DND-41 (cell line): ENCODE data around the gene SART3.

Experiments
- ATAC-seq: fragments of 200-7000 bp; cut with Tn5 transposase; 3 replicates; pipeline ENCODE4 v1.9.1; 2021; ENCODE audit warnings: low read depth; ENCODE audit not compliant: insufficient read depth
- DNase-seq: peaks from one replicate; pipeline ENCODE4 v3.0.0-alpha.2; 2020
- H2AFZ ChIP-seq: 2 replicates; pipeline ENCODE4 v1.6.0; 2012; ENCODE audit warnings: low read depth, low read length
- H3K27ac ChIP-seq: 2 replicates; pipeline ENCODE4 v1.5.1; 2012; ENCODE audit warnings: low read length, inconsistent platforms
- H3K27me3 ChIP-seq: fragments of 200-600 bp; sonication (generic); 2 replicates; pipeline ENCODE4 v1.6.0; 2012; ENCODE audit warnings: low read length, mild to moderate bottlenecking, inconsistent platforms; ENCODE audit not compliant: insufficient read depth, poor library complexity
- H3K36me3 ChIP-seq: 2 replicates; pipeline ENCODE4 v1.5.1; 2012; ENCODE audit warnings: low read length, inconsistent platforms; ENCODE audit not compliant: insufficient read depth
- H3K4me1 ChIP-seq: 2 replicates; pipeline ENCODE4 v1.5.1; 2012; ENCODE audit warnings: mild to moderate bottlenecking, low read length; ENCODE audit not compliant: insufficient read depth
- H3K4me2 ChIP-seq: 2 replicates; pipeline ENCODE4 v1.6.0; 2012; ENCODE audit warnings: mild to moderate bottlenecking, moderate library complexity, low read length, inconsistent platforms; ENCODE audit not compliant: insufficient read depth
- H3K4me3 ChIP-seq, 2 experiments: fragments of 200-600 bp in 1 of 2; shearing (Covaris generic) in 1 of 2; 2 replicates each; pipeline ENCODE4 v1.5.1; 2012 to 2016; ENCODE audit warnings: inconsistent platforms in 2 of 2, low read length in 2 of 2, mild to moderate bottlenecking in 2 of 2, low read depth in 1 of 2, moderate library complexity in 1 of 2
- H3K79me2 ChIP-seq: 2 replicates; pipeline ENCODE4 v1.6.0; 2012; ENCODE audit warnings: low read length, inconsistent platforms; ENCODE audit not compliant: insufficient read depth
- H3K9ac ChIP-seq: 2 replicates; pipeline ENCODE4 v1.6.0; 2012; ENCODE audit warnings: low read depth, mild to moderate bottlenecking, inconsistent platforms, low read length, moderate library complexity
- H3K9me3 ChIP-seq: 2 replicates; pipeline ENCODE4 v1.5.1; 2012; ENCODE audit warnings: low read length, moderate library complexity, mild to moderate bottlenecking, inconsistent platforms; ENCODE audit not compliant: insufficient read depth, severe bottlenecking
- H4K20me1 ChIP-seq: 2 replicates; pipeline ENCODE4 v1.6.0; 2012; ENCODE audit warnings: low read length; ENCODE audit not compliant: insufficient read depth
- CTCF ChIP-seq: IDR thresholded peaks from 2 replicates; pipeline ENCODE4 v1.5.1; 2012; ENCODE audit warnings: borderline replicate concordance, low read length, moderate library complexity, mild to moderate bottlenecking; ENCODE audit not compliant: poor library complexity, severe bottlenecking; ENCODE audit errors: extremely low read depth
- EZH2 ChIP-seq: IDR thresholded peaks from 3 replicates; pipeline ENCODE4 v1.6.1; 2012; ENCODE audit warnings: borderline replicate concordance, low read depth, mild to moderate bottlenecking, moderate library complexity, low read length, inconsistent platforms; ENCODE audit not compliant: severe bottlenecking

The SART3 gene

GRCh38 chr12:108605690-108606406 lies 44.9 kb upstream of the SART3 start:
- Histone ChIP-seq H3K4me3 (no peak overlapping the region), H3K9me3 (no peaks in the 10 kb centered on the region), H3K27ac (no peak overlapping the region; the same call in 1 of the 2 replicates), H3K4me1 (no peaks in the 10 kb centered on the region), H3K79me2 (no peaks in the 10 kb centered on the region), H3K36me3 (no peaks in the 10 kb centered on the region), H3K9ac (no peak overlapping the region), H3K4me2 (no peak overlapping the region), H3K27me3 (no peaks in the 10 kb centered on the region), H4K20me1 (no peaks in the 10 kb centered on the region), H2AFZ (no peak overlapping the region)
- no peak for ATAC-seq
- TF ChIP-seq CTCF (no peak), EZH2 (no peak)
- no peak for DNase-seq

GRCh38 chr12:108605000-108605689 lies 44.2 kb upstream of the SART3 start:
- TF ChIP-seq CTCF: no peak
- DNase-seq: no peak
- Histone ChIP-seq H3K27me3 (no peaks in the 10 kb centered on the region), H3K27ac (no peak overlapping the region), H2AFZ (no peak overlapping the region), H3K4me1 (no peaks in the 10 kb centered on the region), H4K20me1 (no peaks in the 10 kb centered on the region), H3K4me2 (no peak overlapping the region), H3K79me2 (no peaks in the 10 kb centered on the region), H3K4me3 (no peak overlapping the region), H3K36me3 (no peaks in the 10 kb centered on the region), H3K9ac (no peak overlapping the region), H3K9me3 (no peaks in the 10 kb centered on the region)
- ATAC-seq: no peak; the same call in 2 of the 3 replicates

- TF ChIP-seq CTCF: no peak
- TF ChIP-seq EZH2: no peak
- Histone ChIP-seq H3K4me2 (no peak overlapping the region), H3K9me3 (no peaks in the 10 kb centered on the region), H3K4me3 (no peak overlapping the region), H2AFZ (no peak overlapping the region), H3K27ac (no peak overlapping the region), H3K9ac (no peak overlapping the region), H3K27me3 (no peaks in the 10 kb centered on the region), H3K4me1 (no peaks in the 10 kb centered on the region), H3K36me3 (no peaks in the 10 kb centered on the region), H4K20me1 (no peaks in the 10 kb centered on the region), H3K79me2 (no peaks in the 10 kb centered on the region)
- ATAC-seq (no peak), DNase-seq (no peak)
Observed at GRCh38 chr12:108604208-108604941, 43.4 kb upstream of the SART3 start.
